Left renal cortex interstitium (tissue), 4 donors: ENCODE results near the gene KIAA1328. TPM values are rescaled to one million over a fixed set of nuclear protein-coding genes. Genes with fewer than 3 reads are reported as not detected.
A peak's percentile ranks its signal among the peaks of the same experiment; 100 is the strongest.

ENCODE experiments used
- DNase-seq, 4 donors: peaks; one replicate each; pipeline ENCODE4 v3.0.0-alpha.2; 2013; ENCODE audit warnings: low read depth in 4 of 4, low spot score in 2 of 4, missing footprints in 1 of 4
- polyA plus RNA-seq, 4 donors: library from polyadenylated mRNA; unstranded; fragments of 120-200 nt; gene quantifications; one replicate each; pipeline ENCODE4 v1.2.1, GENCODE V29; 2013; ENCODE audit not compliant: insufficient read length in 4 of 4

KIAA1328 gene
- polyA plus RNA-seq, 4 donors = 8.6 to 13.6 (median 11.3) TPM

DNA sequence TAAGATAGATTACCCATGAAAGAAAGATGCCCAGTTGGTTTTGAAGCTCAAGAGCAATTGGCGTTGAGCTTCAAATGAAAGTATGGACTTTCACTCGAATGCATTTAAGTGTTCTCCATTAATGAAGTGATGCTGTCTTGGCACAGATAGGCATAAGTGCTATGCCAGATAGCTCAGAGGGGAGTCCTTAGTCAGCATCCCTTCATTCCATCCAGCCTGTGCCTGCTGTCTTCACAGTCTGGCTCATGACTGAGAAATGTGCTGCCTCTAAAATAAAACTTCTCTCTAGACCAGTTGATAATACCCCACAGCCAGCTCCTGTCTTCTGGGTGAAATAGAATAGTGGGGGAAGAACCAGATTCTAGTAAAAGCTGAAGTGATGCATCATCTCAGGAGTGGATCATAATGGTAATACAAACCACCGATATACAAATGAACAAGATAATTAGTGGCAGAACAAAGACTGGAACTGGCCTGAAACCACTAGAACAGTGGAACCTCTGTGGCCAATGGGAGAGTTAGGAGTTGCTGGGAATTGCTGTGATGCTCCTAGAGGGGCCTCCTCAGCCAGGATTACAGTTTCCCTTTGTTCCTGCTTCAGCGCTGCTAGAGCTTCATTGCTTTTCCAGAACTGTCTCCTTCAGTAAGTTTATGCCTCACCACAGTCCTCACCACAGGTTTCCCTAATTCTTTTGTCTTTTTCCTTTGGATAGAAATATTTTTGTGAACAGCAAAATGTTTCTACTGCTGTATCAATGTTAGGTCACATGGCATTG, 359.3 kb downstream of the KIAA1328 start:
- DNase-seq = no peak

DNA sequence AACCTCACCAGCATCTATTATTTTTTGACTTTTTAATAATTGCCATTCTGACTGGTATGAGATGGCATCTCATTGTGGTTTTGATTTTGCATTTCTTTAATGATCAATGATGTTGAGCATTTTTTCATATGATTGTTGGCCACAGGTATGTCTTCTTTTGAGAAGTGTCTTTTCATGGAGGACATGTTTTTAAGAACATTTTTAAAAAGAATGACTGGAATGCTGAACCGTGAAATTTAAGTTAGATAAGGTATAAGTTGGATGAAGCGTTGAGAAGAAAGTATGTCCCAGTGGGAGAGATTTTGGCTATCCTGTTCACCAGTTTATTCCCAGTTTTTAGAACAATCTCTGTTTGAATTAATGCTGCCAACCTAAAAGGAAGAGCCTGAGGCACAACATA, 370.8 kb downstream of the KIAA1328 start:
- DNase-seq = no peak

DNA sequence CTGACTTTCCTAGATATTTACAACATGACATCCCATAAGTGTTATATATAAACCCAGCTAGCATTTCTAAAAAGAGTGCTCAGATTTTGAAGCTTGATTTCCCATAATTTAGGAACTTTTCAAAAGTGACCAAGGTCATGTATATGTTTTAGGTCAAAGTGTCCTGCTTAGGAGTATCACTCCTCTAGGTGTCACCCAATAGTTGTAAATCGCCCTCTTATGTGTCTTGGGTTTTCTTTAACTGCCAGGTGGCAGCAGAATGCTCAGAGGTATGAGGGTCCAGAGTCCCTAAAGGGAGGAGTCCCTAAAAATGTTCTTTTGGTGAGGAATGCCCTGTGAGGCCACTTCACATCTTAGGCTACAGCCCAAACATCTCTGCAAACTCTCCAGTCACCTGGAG, 378.4 kb downstream of the KIAA1328 start:
- no peak for DNase-seq

DNA sequence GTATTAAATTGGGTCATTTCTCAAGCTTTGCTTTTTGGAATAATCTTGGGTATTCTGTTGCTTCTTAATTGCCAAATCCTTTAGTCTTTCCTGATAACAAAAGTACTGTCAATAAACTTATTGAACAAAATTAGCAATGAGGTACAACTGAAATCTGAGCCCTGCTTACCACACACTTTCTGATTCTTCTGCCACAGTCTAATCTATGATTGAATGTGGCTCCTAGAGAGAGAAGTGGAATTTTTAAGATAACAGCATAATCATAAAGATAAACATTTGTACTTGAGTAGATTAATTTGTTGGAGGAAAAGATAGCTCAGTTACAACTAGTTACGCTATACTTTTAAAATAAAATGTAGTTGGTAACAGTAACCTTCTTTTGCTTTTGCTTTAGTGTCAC, 381.9 kb downstream of the KIAA1328 start:
- no peak for DNase-seq

DNA sequence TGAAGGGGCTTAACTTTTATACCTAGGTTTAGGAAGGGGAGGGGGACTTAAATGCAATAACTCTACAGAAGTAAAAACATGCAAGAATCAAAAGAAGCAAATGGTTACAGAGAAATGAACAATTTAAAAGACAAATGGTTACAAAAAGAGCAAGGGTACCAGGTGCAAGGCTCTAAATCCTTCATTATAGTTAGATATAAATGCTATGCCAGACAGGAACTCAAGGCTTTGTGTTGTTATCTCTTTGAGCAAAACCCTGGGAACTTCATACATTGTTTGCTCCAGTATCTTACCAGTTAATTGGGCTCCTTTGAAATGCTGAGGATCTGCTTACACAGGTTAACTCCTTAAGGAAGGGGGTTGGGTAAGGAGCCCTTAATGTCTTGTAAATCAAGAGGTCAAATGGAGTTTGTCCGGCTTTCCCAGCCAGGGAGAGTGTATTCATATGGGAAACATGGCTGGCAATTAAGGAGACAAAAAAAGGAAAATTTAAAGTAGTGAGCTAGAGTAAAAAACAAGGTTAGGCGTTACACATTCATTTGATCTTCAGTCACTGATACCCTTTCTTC, 389.2 kb downstream of the KIAA1328 start:
- no peak for DNase-seq

DNA sequence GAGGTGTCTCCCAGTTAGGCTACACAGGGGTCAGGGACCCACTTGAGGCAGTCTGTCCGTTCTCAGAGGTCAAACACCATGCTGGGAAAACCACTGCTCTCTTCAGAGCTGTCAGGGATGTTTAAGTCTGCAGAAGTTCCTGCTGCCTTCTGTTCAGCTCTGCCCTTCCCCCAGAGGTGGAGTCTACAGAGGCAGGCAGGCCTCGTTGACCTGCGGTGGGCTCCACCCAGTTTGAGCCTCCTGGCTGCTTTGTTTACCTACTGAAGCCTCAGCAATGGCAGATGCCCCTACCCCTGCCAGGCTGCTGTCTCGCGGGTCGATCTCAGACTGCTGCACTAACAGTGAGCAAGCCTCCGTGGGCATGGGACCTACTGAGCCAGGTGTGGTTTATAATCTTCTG, 390.3 kb downstream of the KIAA1328 start:
- no peak for DNase-seq

DNA sequence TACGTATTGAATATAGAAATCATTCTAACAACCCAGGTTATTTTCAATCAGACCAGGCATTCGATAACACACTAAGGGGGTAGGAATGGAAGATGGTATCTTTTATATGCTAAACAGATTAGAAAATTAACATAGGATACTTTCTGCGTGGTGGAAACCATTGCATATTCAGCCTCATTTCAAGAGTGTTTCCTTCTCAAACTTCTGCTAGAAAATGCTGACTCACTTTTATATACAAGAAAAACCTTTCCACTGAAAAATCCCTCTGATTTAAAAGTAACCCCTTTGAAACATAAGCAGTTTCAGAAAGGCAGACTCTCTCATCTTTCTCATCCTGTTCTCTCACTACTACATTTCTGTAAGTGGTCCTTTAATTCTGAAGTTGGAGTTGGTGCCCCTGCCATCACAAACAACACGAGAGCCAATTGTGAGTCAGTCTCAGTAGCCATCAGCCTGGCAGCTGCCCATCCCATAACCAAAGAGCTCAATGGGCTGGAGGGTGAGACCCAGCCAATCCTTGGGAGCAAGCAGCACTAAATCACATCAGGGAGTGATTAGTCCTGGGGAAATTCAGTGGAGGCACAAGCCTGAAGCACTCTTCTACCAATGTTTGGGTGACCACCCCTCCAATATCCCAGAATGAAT, 393.5 kb downstream of the KIAA1328 start:
- no peak for DNase-seq

DNA sequence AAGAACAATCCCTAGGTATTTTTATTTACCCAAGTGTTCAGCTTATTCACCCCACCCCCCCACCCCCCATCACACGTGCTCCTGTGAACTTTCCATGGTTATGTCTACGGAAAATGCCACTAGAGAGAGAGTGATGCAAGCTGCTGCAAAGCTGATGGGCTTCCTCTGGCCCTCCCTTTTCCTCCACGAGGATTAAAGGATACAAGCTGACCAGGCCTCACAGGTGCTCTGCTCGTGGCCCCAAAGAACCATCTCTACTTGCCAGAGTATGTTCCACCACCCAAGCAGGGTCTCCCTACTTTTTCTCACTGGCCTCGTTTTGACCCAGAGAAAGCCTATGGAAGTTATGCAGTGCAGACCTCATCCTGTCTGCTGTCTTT, 394.1 kb downstream of the KIAA1328 start:
- DNase-seq = no peak

DNA sequence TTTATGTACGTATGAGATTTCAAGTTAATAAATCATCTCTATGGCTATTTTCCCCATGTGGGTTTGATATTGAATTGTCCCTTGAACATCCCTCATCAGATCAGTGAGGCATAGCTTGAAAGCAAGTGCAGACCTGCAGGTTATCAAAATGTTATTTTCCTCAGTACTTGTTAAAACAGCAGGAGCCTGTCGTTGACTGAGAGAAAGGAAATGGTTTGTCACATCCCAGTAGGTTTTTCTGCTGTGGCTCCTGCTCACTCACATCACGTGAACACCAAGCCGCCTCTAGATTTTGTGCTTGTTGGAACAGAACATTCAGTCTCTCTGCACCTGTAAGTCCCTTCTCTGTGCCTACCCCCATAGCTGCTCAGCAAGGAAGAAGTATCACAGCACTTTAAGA, 396.4 kb downstream of the KIAA1328 start:
- DNase-seq = no peak

DNA sequence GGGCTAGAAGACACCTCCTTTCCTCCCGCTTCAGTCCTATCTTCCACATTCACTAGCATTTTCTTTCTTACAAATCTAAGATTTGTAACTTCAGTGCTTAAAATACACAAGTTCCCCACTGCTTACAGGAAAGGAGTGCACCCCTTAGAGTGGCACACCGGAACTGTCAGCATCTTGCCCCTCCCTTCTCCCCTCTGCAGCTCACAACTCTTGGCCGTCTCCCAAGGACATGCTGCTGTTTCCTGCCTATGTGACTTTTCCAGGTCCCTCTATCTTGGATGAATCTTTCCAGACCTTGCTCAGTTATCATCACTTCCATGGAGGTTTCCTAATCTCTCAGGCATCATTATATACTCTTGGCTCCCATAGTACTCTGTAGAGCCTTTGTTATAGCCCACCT, 401.8 kb downstream of the KIAA1328 start:
- no peak for DNase-seq

DNA sequence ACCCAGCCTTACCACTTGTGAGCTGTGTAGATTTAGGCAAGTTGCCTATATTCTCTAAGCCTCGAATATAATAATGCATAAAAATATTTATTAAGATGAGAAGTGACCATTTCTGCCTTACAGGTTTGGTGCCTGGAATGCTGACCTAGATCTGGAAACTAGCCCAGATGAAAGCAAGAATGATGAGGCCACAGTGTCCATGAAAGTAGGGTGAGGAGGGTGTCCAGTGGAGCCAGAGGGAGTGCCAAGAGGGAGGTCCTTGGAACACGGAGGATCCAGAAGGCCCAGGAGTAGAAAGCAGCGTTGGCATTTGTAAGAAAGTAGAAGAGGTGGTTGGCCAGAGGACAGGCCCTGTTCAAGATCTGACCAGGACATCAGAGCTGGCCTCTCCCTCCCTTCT, 402.3 kb downstream of the KIAA1328 start:
- no peak for DNase-seq

DNA sequence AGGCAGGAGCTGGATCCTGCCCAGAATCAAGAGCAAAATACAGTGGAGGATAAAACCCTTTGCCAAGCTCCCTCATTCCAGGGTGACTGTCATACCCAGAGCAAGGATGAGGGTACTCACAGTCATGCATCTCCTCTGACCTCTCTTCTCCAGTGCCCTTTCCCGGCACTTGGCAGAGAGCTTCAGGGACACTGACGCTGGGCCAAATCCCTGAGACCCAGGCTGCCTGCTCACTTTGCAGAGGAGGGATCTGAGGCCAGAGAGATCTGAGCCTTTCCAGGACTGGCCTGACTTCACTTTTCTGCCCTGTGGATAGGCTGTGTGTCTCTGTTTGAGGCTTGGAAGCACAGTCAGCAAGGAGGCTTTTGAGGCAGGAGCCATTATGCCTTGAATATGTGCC, 406.7 kb downstream of the KIAA1328 start:
- no peak for DNase-seq

DNA sequence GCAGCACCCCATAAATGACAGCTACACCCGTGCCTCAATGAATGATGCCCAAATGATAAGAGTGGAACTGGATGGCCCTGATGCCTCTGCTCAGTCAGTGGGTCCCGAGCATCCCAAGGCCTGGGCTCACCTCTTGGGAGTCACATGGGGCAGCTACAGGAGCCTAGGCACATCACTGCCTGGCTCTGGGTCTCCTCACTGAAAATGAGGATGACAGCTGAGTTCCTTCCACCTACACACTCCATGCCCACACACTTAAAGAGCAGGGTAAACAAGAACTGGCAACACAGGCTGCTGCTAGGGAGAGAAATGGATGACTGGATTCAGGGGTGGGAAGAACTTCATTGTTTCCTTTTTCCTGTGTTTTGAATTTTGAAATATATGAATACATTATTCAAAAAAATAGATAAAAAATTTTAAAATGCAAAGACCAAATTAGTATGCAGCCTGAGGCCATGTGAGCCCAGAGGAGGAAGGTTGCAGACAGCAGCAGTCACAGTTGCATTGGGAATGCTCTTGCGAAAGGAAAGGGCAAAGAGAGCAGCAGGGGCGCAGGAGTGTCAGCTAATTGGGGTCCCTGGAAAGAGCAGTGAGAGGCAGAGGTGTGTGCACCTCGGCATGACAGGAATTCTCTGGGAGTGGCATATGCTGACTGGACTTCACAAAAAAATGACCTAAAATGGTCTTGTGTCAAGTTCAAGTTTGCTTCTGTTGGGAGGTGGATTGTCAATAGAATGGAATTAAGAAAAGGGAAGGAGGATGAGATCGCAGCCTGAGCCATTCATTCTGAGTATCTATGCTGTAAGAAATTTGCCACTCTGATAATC, 409.6 kb downstream of the KIAA1328 start:
- no peak for DNase-seq

DNA sequence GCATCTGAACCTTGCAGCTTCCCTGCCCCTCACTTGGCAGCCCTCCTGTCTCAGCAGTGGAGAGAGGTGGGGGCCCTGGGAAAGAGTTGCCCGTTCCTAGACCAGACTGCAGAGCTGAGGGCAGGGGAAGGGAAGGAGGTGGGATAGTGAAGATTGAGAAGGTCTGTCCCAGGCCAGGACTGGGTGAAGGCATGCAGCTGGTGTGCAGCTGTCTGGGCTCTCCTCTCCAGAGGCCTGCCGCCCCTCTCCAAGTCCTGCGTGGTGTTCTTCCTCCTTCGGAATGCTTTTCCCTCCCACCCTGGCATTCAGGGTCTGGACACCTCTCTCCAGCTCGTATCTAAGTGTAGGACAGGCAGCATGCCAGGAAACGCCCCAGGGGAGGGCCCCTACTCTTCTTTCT, 413.2 kb downstream of the KIAA1328 start:
- DNase-seq = no peak

DNA sequence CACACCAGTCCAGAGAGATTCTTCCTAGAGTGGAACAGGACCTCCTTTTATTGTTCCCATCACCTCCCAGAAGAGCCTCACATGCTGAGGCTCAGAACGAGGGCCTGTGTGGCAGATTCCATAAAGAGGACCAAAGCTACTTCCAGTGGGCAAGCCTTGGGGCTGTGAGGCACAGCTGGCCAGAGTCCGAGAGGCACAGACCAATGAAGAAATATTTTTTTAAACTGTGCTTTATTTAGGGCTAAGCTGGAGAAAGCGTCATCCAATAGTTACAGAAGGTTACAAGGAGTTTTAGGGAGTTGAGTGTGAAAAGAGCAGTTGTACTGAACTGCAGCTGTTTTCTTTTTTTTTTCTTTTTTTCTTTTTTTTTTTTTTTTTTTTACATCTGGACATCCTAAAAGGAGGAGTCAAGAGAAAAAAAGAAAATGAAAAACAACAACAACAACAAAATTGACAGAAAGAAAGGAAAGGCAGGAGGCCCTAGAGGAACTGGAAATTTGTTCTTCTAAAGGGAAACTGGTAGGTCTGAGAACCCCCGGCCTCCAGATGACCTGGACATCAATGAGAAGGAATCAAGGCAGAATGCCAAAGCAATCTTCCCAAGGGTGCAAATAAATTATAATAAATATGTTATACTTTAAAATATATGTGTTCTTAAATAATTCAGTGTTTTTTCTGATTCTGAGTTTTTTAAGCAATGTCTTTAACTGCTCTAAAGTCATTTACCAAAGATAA, 414.1 kb downstream of the KIAA1328 start:
- DNase-seq = peak in 1 of 4 donors; percentile 27

DNA sequence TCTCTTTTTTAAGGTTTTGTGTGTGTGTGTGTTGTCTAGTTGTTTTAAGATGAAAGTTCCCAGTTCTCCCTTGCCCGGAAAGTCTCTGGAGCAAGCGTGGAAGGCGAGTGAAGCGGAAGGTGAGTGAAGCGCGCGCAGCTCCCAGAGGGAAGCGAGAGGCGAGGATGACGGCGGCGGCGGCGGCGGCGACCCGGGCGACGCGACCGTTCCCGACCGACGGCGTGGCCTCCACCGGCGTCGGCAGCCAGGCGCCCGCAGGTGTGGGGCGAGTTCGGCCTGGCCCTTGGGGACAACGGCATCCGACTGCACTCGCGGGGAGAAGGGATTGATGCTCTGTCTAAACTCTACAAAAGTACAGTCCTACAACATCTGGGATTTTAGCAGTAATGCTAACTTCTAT, 414.8 kb downstream of the KIAA1328 start:
- DNase-seq = no peak

DNA sequence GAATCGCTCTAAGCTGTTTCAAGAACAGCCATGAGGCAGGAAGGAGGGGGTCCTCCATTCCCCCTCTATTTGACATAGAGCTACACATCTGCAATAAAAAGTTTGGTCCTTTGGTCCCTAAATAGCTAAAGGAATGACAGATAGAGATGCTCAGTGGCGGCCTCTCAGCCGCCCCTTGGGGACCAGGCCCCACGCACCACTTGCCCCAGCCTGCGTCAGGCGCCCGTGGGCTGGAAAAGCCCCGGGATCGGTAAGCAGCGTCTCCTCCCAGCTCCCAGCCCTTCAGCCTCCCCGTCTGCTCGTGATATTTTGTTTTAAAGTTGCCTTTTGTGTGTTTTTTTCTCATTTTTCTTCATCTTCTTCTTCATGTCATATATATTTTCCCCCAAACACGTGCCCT, 415.7 kb downstream of the KIAA1328 start:
- DNase-seq = no peak

DNA sequence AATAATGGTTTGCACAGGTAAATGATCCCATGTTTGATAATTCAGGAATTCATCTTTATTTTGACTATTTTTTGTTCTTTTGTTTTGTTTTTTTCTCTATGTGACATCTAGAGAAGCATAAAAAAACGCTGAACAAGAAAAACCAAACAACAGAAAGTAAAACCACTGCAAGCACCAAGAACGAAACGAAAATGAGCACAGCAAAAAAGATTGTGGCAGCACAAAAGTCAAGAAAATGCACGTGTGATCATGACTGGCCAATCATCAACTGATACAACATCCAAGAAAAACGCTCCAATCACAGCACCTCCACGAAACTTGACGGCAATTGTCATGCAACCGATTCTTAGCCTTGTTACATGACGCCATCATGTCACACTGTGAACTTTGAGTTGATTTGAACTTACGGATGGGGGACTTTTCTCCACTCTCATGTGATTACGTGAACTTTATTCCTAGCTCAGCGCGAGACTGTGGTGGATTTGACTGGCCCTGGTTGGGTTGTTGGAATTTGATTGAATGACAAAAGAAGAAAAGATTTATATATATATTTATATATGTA, 417.9 kb downstream of the KIAA1328 start:
- no peak for DNase-seq

DNA sequence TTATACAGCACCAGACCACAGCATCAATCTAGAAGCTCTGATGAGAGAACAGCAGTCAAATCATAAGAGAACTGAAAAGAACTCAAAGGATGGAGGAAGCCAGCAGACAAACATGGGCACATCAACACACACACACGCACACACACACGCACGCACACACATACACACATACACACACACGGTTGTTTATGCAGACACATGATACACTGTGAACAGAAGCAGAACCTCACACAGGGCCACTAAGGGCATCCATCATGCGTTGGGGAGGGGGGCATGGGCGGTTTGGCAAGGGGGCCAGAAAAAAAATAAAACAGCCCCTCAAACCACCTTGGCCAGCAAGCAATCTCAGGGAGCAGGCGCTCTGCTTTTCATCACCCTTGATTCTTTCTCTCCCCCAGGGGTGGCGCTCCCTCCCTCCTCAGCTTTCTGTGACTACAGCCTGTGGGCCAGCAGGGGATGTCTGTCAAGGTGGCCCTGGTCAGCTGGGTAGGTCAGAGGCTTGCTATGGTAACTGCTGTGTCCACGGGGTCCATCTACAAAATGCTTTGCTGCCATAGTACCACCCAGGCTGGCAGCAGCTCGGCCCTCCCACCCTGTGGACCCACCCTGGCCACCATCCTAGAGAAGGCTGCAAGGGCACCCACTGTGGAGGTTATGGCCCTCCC, 418.7 kb downstream of the KIAA1328 start:
- DNase-seq = no peak

DNA sequence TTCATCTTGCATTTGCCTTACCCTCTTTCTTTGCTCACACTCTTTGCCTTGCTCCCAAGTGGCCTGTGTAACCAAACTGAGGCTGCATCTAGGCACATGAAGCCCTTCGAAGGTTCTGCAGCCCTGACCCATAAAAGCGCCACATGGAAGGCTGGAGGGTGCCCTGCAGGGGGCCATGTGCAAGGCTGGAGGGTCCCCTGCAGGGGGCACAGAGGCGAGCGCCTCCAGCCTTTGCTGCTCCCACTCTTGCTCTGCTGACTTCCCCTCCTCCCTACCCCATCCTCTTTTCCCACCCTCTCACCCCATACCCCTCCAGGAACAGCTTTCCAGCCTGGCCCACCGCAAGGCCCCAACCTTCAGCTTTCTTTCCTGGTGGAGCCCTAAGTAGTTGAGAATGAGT, 419.4 kb downstream of the KIAA1328 start:
- no peak for DNase-seq
